Measurements from ENCODE around the gene LSAMP. TPM values are rescaled to one million over a fixed set of nuclear protein-coding genes. Genes with fewer than 3 reads are reported as not detected.

The LSAMP gene
- polyA plus RNA-seq, 3 donors = not detected

- H3K4me1 Mint-ChIP-seq = no peaks in the 10 kb centered on the region
- no peak overlapping the region for H3K4me3 Mint-ChIP-seq
- WGBS (ENCODE audit: insufficient coverage) = no CpG with 5 or more reads among the region's 2 CpGs
- Histone ChIP-seq H4K20me1 (ENCODE audit: insufficient read depth, low read length) (no peaks in the 10 kb centered on the region), H3K27ac (ENCODE audit: low read depth in 1 of 2, low read length in 2 of 2) (no peak overlapping the region), H2AFZ (ENCODE audit: insufficient read depth, low read depth, low read length, poor library complexity, severe bottlenecking) (no peak overlapping the region), H3K36me3 (replicated peaks in 1 of 2; ENCODE audit: control insufficient read depth in 1 of 2, insufficient read depth in 2 of 2, low read length in 2 of 2) (no peaks in the 10 kb centered on the region), H3K4me1 (ENCODE audit: control insufficient read depth in 1 of 2, insufficient read depth in 2 of 2, low read length in 2 of 2) (no peaks in the 10 kb centered on the region), H3K9ac (ENCODE audit: insufficient read depth, low read length, poor library complexity, severe bottlenecking) (no peak overlapping the region), H3K4me2 (replicated peaks; ENCODE audit: extremely low read depth, low read length, poor library complexity, severe bottlenecking) (no peak overlapping the region), H3K4me3 (replicated peaks in 1 of 3; ENCODE audit: low read depth in 2 of 3, low read length in 3 of 3) (no peak overlapping the region), H3K9me3 (replicated peaks in 1 of 2; ENCODE audit: control insufficient read depth in 1 of 2, insufficient read depth in 1 of 2, low read length in 2 of 2) (peaks cover 0 to 4% of the 10 kb centered on the region in 2 donors), H3K27me3 (ENCODE audit: control insufficient read depth in 2 of 2, insufficient read depth in 2 of 2, low read length in 2 of 2) (no peaks in the 10 kb centered on the region), H3K79me2 (ENCODE audit: insufficient read depth, low read length) (no peaks in the 10 kb centered on the region)
- intact Hi-C loops (cut with micrococcal nuclease) = no loop called here
- H3K9me3 Mint-ChIP-seq = peaks cover 0 to 1% (median 0%) of the 10 kb centered on the region in 7 donors
- no peaks in the 10 kb centered on the region for H3K27me3 Mint-ChIP-seq (ENCODE audit: low read depth in 3 of 3)
- TF ChIP-seq, protein P1, sequence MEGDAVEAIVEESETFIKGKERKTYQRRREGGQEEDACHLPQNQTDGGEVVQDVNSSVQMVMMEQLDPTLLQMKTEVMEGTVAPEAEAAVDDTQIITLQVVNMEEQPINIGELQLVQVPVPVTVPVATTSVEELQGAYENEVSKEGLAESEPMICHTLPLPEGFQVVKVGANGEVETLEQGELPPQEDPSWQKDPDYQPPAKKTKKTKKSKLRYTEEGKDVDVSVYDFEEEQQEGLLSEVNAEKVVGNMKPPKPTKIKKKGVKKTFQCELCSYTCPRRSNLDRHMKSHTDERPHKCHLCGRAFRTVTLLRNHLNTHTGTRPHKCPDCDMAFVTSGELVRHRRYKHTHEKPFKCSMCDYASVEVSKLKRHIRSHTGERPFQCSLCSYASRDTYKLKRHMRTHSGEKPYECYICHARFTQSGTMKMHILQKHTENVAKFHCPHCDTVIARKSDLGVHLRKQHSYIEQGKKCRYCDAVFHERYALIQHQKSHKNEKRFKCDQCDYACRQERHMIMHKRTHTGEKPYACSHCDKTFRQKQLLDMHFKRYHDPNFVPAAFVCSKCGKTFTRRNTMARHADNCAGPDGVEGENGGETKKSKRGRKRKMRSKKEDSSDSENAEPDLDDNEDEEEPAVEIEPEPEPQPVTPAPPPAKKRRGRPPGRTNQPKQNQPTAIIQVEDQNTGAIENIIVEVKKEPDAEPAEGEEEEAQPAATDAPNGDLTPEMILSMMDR (IDR thresholded peaks at IDR 0.05) = no peak
- H3K27ac Mint-ChIP-seq = no peak overlapping the region
- no peaks in the 10 kb centered on the region for H3K36me3 Mint-ChIP-seq
- DNase-seq = no peak
Measured at GRCh38 chr3:116408473-116408872, 36.8 kb downstream of the LSAMP start.

GRCh38 chr3:116405231-116405630, 40.1 kb downstream of the LSAMP start:
- intact Hi-C loops (cut with micrococcal nuclease) = no loop called here
- Histone ChIP-seq H3K27me3 (ENCODE audit: control insufficient read depth in 2 of 2, insufficient read depth in 2 of 2, low read length in 2 of 2) (no peaks in the 10 kb centered on the region), H3K27ac (ENCODE audit: low read depth in 1 of 2, low read length in 2 of 2) (no peak overlapping the region), H4K20me1 (ENCODE audit: insufficient read depth, low read length) (no peaks in the 10 kb centered on the region), H3K9ac (ENCODE audit: insufficient read depth, low read length, poor library complexity, severe bottlenecking) (no peak overlapping the region), H3K4me1 (ENCODE audit: control insufficient read depth in 1 of 2, insufficient read depth in 2 of 2, low read length in 2 of 2) (no peaks in the 10 kb centered on the region), H3K79me2 (ENCODE audit: insufficient read depth, low read length) (no peaks in the 10 kb centered on the region), H2AFZ (ENCODE audit: insufficient read depth, low read depth, low read length, poor library complexity, severe bottlenecking) (no peak overlapping the region), H3K9me3 (replicated peaks in 1 of 2; ENCODE audit: control insufficient read depth in 1 of 2, insufficient read depth in 1 of 2, low read length in 2 of 2) (peaks cover 0 to 4% of the 10 kb centered on the region in 2 donors), H3K4me3 (replicated peaks in 1 of 3; ENCODE audit: low read depth in 2 of 3, low read length in 3 of 3) (no peak overlapping the region), H3K36me3 (replicated peaks in 1 of 2; ENCODE audit: control insufficient read depth in 1 of 2, insufficient read depth in 2 of 2, low read length in 2 of 2) (no peaks in the 10 kb centered on the region), H3K4me2 (replicated peaks; ENCODE audit: extremely low read depth, low read length, poor library complexity, severe bottlenecking) (no peak overlapping the region)
- Mint-ChIP-seq H3K4me1 (no peaks in the 10 kb centered on the region), H3K36me3 (no peaks in the 10 kb centered on the region), H3K9me3 (peaks cover 0 to 2% (median 0%) of the 10 kb centered on the region in 7 donors), H3K4me3 (no peak overlapping the region), H3K27ac (no peak overlapping the region), H3K27me3 (ENCODE audit: low read depth in 3 of 3) (no peaks in the 10 kb centered on the region)
- DNase-seq = no peak
- WGBS (ENCODE audit: insufficient coverage) = 100% methylated on average over 1 of the region's 2 CpGs
- TF ChIP-seq, protein P1 (IDR thresholded peaks at IDR 0.05) = no peak
